Liver (tissue), 3 donors: Measurements from ENCODE around the gene GRIA1.

Experiments used
- TAF1 ChIP-seq: conservative IDR thresholded peaks from 2 replicates; pipeline ENCODE4 v1.6.1; 2016; ENCODE audit warnings: antibody characterized with exemption, mild to moderate bottlenecking
- TF ChIP-seq, protein P1 (sequence below): fragments of 150-350 bp; IDR thresholded peaks from 2 replicates; pipeline ENCODE4 v1.5.1; 2017; ENCODE audit warnings: improper control_type of control experiment, low read depth, low read length; ENCODE audit not compliant: missing input control
- TF ChIP-seq, protein P2 (sequence below): IDR thresholded peaks from 2 replicates; pipeline ENCODE4 v1.6.1; 2016; ENCODE audit warnings: antibody characterized with exemption
- donor health status: healthy.
- donor health status: healthy.

DNA sequence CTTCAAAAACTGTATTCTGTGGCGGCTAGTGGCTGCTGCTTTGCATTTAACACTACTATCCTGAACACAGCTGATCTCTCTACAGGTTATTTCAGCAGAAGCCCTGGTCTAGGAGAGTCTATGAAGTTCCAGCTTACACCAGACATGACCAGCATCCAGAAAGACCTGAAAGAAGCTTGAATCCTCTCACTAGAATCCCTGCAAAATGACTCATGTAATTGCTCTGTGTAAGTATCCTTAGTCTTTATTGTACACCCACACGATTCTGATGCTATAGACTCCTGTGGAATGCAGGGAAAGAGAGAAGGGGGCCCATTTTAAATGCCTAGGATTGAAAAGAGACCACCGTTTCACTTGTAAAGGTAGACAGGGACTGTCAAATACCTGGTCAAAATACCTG is 859 bp upstream of the GRIA1 start:
- TF ChIP-seq, protein P1, sequence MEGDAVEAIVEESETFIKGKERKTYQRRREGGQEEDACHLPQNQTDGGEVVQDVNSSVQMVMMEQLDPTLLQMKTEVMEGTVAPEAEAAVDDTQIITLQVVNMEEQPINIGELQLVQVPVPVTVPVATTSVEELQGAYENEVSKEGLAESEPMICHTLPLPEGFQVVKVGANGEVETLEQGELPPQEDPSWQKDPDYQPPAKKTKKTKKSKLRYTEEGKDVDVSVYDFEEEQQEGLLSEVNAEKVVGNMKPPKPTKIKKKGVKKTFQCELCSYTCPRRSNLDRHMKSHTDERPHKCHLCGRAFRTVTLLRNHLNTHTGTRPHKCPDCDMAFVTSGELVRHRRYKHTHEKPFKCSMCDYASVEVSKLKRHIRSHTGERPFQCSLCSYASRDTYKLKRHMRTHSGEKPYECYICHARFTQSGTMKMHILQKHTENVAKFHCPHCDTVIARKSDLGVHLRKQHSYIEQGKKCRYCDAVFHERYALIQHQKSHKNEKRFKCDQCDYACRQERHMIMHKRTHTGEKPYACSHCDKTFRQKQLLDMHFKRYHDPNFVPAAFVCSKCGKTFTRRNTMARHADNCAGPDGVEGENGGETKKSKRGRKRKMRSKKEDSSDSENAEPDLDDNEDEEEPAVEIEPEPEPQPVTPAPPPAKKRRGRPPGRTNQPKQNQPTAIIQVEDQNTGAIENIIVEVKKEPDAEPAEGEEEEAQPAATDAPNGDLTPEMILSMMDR, result no peak
- TF ChIP-seq, protein P2, sequence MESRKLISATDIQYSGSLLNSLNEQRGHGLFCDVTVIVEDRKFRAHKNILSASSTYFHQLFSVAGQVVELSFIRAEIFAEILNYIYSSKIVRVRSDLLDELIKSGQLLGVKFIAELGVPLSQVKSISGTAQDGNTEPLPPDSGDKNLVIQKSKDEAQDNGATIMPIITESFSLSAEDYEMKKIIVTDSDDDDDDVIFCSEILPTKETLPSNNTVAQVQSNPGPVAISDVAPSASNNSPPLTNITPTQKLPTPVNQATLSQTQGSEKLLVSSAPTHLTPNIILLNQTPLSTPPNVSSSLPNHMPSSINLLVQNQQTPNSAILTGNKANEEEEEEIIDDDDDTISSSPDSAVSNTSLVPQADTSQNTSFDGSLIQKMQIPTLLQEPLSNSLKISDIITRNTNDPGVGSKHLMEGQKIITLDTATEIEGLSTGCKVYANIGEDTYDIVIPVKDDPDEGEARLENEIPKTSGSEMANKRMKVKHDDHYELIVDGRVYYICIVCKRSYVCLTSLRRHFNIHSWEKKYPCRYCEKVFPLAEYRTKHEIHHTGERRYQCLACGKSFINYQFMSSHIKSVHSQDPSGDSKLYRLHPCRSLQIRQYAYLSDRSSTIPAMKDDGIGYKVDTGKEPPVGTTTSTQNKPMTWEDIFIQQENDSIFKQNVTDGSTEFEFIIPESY, result no peak
- no peak for TF ChIP-seq TAF1
